Sigmoid colon (tissue), 7 donors: ENCODE measurements around the gene SLC2A6. TPM values are rescaled to one million over a fixed set of nuclear protein-coding genes. Genes with fewer than 3 reads are reported as not detected.

Source experiments
- DNase-seq: peaks from one replicate; pipeline ENCODE4 v3.0.0-alpha.2; 2019
- H3K27ac ChIP-seq, 4 donors: fragments of 200-600 bp; sonication (generic); one replicate each; pipeline ENCODE4 v1.5.1; 2016 to 2019; ENCODE audit warnings: mild to moderate bottlenecking in 1 of 4
- H3K27me3 ChIP-seq, 3 donors: fragments of 200-600 bp; sonication (generic); one replicate each; pipeline ENCODE4 v1.5.1; 2019; ENCODE audit warnings: mild to moderate bottlenecking in 1 of 3
- H3K36me3 ChIP-seq, 4 donors: fragments of 200-600 bp; sonication (generic); one replicate each; pipeline ENCODE4 v1.5.1; 2016 to 2019
- H3K4me1 ChIP-seq, 4 donors: fragments of 200-600 bp; sonication (generic); one replicate each; pipeline ENCODE4 v1.5.1; 2017 to 2019
- H3K4me3 ChIP-seq, 4 donors: fragments of 200-600 bp; sonication (generic); one replicate each; pipeline ENCODE4 v1.5.1; 2017 to 2019; ENCODE audit warnings: mild to moderate bottlenecking in 2 of 4, moderate library complexity in 1 of 4
- H3K9me3 ChIP-seq, 4 donors: fragments of 200-600 bp in 3 of 4; sonication (generic) in 3 of 4; one replicate each; pipeline versions ENCODE4 v1.5.1 to v1.6.1; 2013 to 2019
- CTCF ChIP-seq, 4 experiments: fragments of 450-650 bp in 3 of 4; fragments of 200-600 bp in 1 of 4; IDR thresholded peaks; one replicate each; pipeline ENCODE4 v1.5.1; 2016 to 2019; ENCODE audit warnings: antibody characterized with exemption in 4 of 4, mild to moderate bottlenecking in 3 of 4, moderate library complexity in 2 of 4
- EP300 ChIP-seq, 4 donors: sonication (generic); formaldehyde crosslinking; IDR thresholded peaks; one replicate each; pipeline ENCODE4 v1.6.1; 2017; ENCODE audit warnings: antibody characterized with exemption in 4 of 4
- POLR2A ChIP-seq, 2 donors: fragments of 450-650 bp; IDR thresholded peaks; one replicate each; pipeline ENCODE4 v1.6.1; 2016; ENCODE audit warnings: antibody characterized with exemption in 2 of 2, mild to moderate bottlenecking in 2 of 2, moderate library complexity in 2 of 2
- POLR2AphosphoS5 ChIP-seq, 4 donors: sonication (generic); formaldehyde crosslinking; IDR thresholded peaks; one replicate each; pipeline ENCODE4 v1.6.1; 2017; ENCODE audit warnings: antibody characterized with exemption in 4 of 4
- WGBS, 2 donors: extraction: QIAGEN DNeasy Blood & Tissue Kit; methylation state at CpG; one replicate each; pipeline ENCODE4 v1.1.7; 2013; 5-methylcytosine and 5-hydroxymethylcytosine counted together
- intact Hi-C: fragments of 100-400 bp; cut with DNase I; formaldehyde crosslinking; loops from one replicate; pipeline ENCODE4 v1.15.1; 2023
- polyA plus RNA-seq, 3 donors: library from polyadenylated mRNA; stranded (reverse); fragments of 200-250 nt; gene quantifications; one replicate each; pipeline ENCODE4 v1.2.3, GENCODE V29; 2013
- total RNA-seq, 4 donors: library from RNA; depleted of rRNA; stranded (reverse); fragments of >200 nt; gene quantifications; one replicate each; pipeline ENCODE4 v1.1.0, GENCODE V29; 2016
- donor health status: healthy with polysubstance abuse.
- donor health status: Bipolar disorder and iron deficiency.
- donor health status: healthy.

SLC2A6 gene
- total and polyA plus RNA-seq, 7 donors, result 1.2 to 8.2 (median 1.8) TPM

GRCh38 chr9:133424187-133424586, 54.7 kb downstream of the SLC2A6 start:
- Histone ChIP-seq H3K4me1 (peaks cover 0 to 11% (median 10%) of the 10 kb centered on the region in 4 donors), H3K36me3 (no peaks in the 10 kb centered on the region), H3K9me3 (no peaks in the 10 kb centered on the region), H3K27me3 (peaks cover 11 to 55% (median 18%) of the 10 kb centered on the region in 3 donors), H3K27ac (no peak overlapping the region), H3K4me3 (no peak overlapping the region)
- DNase-seq, result no peak
- 94 to 95% methylated on average over 12 of the region's 12 CpGs for WGBS, 2 donors
- no peak for TF ChIP-seq CTCF (IDR thresholded peaks at IDR 0.05)
- no peak for TF ChIP-seq POLR2AphosphoS5 (IDR thresholded peaks at IDR 0.05)
- TF ChIP-seq EP300 (IDR thresholded peaks at IDR 0.05), result no peak
- TF ChIP-seq POLR2A (IDR thresholded peaks at IDR 0.05), result no peak
- intact Hi-C loops, result no loop called here

- peaks cover 0 to 9% (median 6%) of the 10 kb centered on the region in 4 donors for H3K4me1 ChIP-seq
- no peak for DNase-seq
- intact Hi-C loops, result no loop called here
- H3K27me3 ChIP-seq, result peaks cover 4 to 46% (median 9%) of the 10 kb centered on the region in 3 donors
- H3K27ac ChIP-seq, result no peak overlapping the region
- no peaks in the 10 kb centered on the region for H3K36me3 ChIP-seq
- no peak for TF ChIP-seq EP300 (IDR thresholded peaks at IDR 0.05)
- TF ChIP-seq CTCF (IDR thresholded peaks at IDR 0.05), result no peak
- no peak for TF ChIP-seq POLR2A (IDR thresholded peaks at IDR 0.05)
- H3K4me3 ChIP-seq, result no peak overlapping the region
- H3K9me3 ChIP-seq, result no peaks in the 10 kb centered on the region
- WGBS, 2 donors, result 75 to 78% methylated on average over 3 of the region's 3 CpGs
Observed at GRCh38 chr9:133423216-133423615, 55.7 kb downstream of the SLC2A6 start.

- no peak within 1 kb of the TSS for H3K27ac ChIP-seq
- intact Hi-C loops, result no loop called here
- no peak for DNase-seq
Observed at GRCh38 chr9:133421615-133422542, 57.0 kb downstream of the SLC2A6 start, which contains the start of gene ADAMTS13. ADAMTS13 (plus strand) TSS chr9:133422367; CDS start chr9:133422444, 77 bp downstream.

More at GRCh38 chr9:133421615-133422542, 57.0 kb downstream of the SLC2A6 start, which contains the start of gene ADAMTS13:
- 63 to 66% methylated on average over 23 of the region's 23 CpGs for WGBS, 2 donors
- Histone ChIP-seq H3K4me1 (peaks cover 0 to 14% (median 10%) of the 10 kb centered on the region in 4 donors), H3K27me3 (peaks cover 0 to 32% (median 4%) of the 10 kb centered on the region in 3 donors), H3K9me3 (no peaks in the 10 kb centered on the region), H3K36me3 (no peaks in the 10 kb centered on the region), H3K4me3 (no peak within 1 kb of the TSS)
- no peak for TF ChIP-seq EP300 (IDR thresholded peaks at IDR 0.05)
- no peak for TF ChIP-seq POLR2AphosphoS5 (IDR thresholded peaks at IDR 0.05)
- no peak for TF ChIP-seq POLR2A (IDR thresholded peaks at IDR 0.05)
- TF ChIP-seq CTCF (IDR thresholded peaks at IDR 0.05), result no peak

Other genes starting within 250 kb of the SLC2A6 start
- 1 to 10 TPM in 2 of 4 donors, under 1 TPM in 2; 0.36 to 1.5 (median 1.0) TPM for gene ABO, start 203.9 kb downstream of the SLC2A6 start, total RNA-seq
- 10 to 100 TPM; 15.0 to 27.3 (median 24.5) TPM for gene ABO, start 203.9 kb downstream of the SLC2A6 start, polyA plus RNA-seq
- 10 to 100 TPM; 13.9 to 20.1 (median 16.2) TPM for gene SURF6, start 142.9 kb downstream of the SLC2A6 start, total RNA-seq
- gene SURF6, start 142.9 kb downstream of the SLC2A6 start, polyA plus RNA-seq, result 10 to 100 TPM; 22.8 to 43.1 (median 24.3) TPM
- gene MED22, start 131.0 kb downstream of the SLC2A6 start, total RNA-seq, result 10 to 100 TPM; 17.2 to 31.3 (median 28.4) TPM
- 10 to 100 TPM in 2 of 3 donors, 1 to 10 TPM in 1; 8.4 to 23.7 (median 11.8) TPM for gene MED22, start 131.0 kb downstream of the SLC2A6 start, polyA plus RNA-seq
- gene RPL7A, start 130.9 kb downstream of the SLC2A6 start, total RNA-seq, result 1,000 to 10,000 TPM; 2,027 to 2,561 (median 2,271) TPM
- gene RPL7A, start 130.9 kb downstream of the SLC2A6 start, polyA plus RNA-seq, result 1,000 to 10,000 TPM; 2,364 to 4,020 (median 2,962) TPM
- gene SURF1, start 122.6 kb downstream of the SLC2A6 start, total RNA-seq, result 10 to 100 TPM; 33.8 to 98.7 (median 75.7) TPM
- 10 to 100 TPM; 54.1 to 79.3 (median 59.0) TPM for gene SURF1, start 122.6 kb downstream of the SLC2A6 start, polyA plus RNA-seq
- gene SURF2, start 122.5 kb downstream of the SLC2A6 start, total RNA-seq, result 10 to 100 TPM; 10.2 to 32.3 (median 15.2) TPM
- 10 to 100 TPM; 17.4 to 27.1 (median 19.9) TPM for gene SURF2, start 122.5 kb downstream of the SLC2A6 start, polyA plus RNA-seq
- 10 to 100 TPM; 73.4 to 88.8 (median 84.3) TPM for gene SURF4, start 103.0 kb downstream of the SLC2A6 start, total RNA-seq
- 100 to 1,000 TPM in 1 of 3 donors, 10 to 100 TPM in 2; 17.4 to 190 (median 31.2) TPM for gene SURF4, start 103.0 kb downstream of the SLC2A6 start, polyA plus RNA-seq
- gene STKLD1, start 102.7 kb downstream of the SLC2A6 start, total RNA-seq, result 1 to 10 TPM in 2 of 4 donors, under 1 TPM in 1, not detected in 1; 0.49 to 8.3 (median 2.1) TPM
- gene STKLD1, start 102.7 kb downstream of the SLC2A6 start, polyA plus RNA-seq, result 1 to 10 TPM in 2 of 3 donors, under 1 TPM in 1; 0.69 to 1.8 (median 1.2) TPM
- gene REXO4, start 61.1 kb downstream of the SLC2A6 start, total RNA-seq, result 10 to 100 TPM; 16.3 to 22.2 (median 18.8) TPM
- gene REXO4, start 61.1 kb downstream of the SLC2A6 start, polyA plus RNA-seq, result 10 to 100 TPM; 13.2 to 25.9 (median 16.2) TPM
- gene ADAMTS13, start 56.7 kb downstream of the SLC2A6 start, total RNA-seq, result 1 to 10 TPM in 2 of 4 donors, under 1 TPM in 2; 0.71 to 1.9 (median 1.4) TPM
- gene ADAMTS13, start 56.7 kb downstream of the SLC2A6 start, polyA plus RNA-seq, result 1 to 10 TPM in 1 of 3 donors, under 1 TPM in 2; 0.60 to 3.4 (median 0.69) TPM
- gene CACFD1, start 19.1 kb downstream of the SLC2A6 start, total RNA-seq, result 10 to 100 TPM in 1 of 4 donors, 1 to 10 TPM in 3; 6.7 to 13.4 (median 8.9) TPM
- gene CACFD1, start 19.1 kb downstream of the SLC2A6 start, polyA plus RNA-seq, result 10 to 100 TPM; 21.0 to 44.6 (median 29.6) TPM
- gene MYMK, start 45.9 kb upstream of the SLC2A6 start, total RNA-seq, result not detected
- gene MYMK, start 45.9 kb upstream of the SLC2A6 start, polyA plus RNA-seq, result not detected
- 1 to 10 TPM in 2 of 4 donors, under 1 TPM in 2; 0.33 to 4.2 (median 0.94) TPM for gene ADAMTSL2, start 55.6 kb upstream of the SLC2A6 start, total RNA-seq
- 1 to 10 TPM in 1 of 3 donors, under 1 TPM in 2; 0.46 to 1.8 (median 0.60) TPM for gene ADAMTSL2, start 55.6 kb upstream of the SLC2A6 start, polyA plus RNA-seq
- gene FAM163B, start 130.3 kb upstream of the SLC2A6 start, total RNA-seq, result 1 to 10 TPM in 2 of 4 donors, under 1 TPM in 1, not detected in 1; 0.83 to 1.5 (median 1.1) TPM
- 1 to 10 TPM in 2 of 3 donors, under 1 TPM in 1; 0.29 to 2.4 (median 1.4) TPM for gene FAM163B, start 130.3 kb upstream of the SLC2A6 start, polyA plus RNA-seq
- not detected for gene DBH, start 157.3 kb upstream of the SLC2A6 start, total RNA-seq
- gene DBH, start 157.3 kb upstream of the SLC2A6 start, polyA plus RNA-seq, result under 1 TPM in 1 of 3 donors, not detected in 2; 0.01 TPM